Type B pancreatic cell (in vitro differentiated cells): ENCODE data around the gene TENM4. TPM values are rescaled to one million over a fixed set of nuclear protein-coding genes. Genes with fewer than 3 reads are reported as not detected.

ENCODE experiments used
- DNase-seq: peaks from one replicate; pipeline ENCODE4 v3.0.0; 2021; ENCODE audit warnings: mixed read lengths; ENCODE audit not compliant: unreplicated experiment; ENCODE audit errors: extremely low spot score
- H3K27ac Mint-ChIP-seq: 2 replicates; pipeline ENCODE4 v1.8.0; 2021; ENCODE audit warnings: mild to moderate bottlenecking, mixed read lengths
- H3K27me3 Mint-ChIP-seq: 2 replicates; pipeline ENCODE4 v1.8.0; 2021; ENCODE audit warnings: mixed read lengths
- H3K36me3 Mint-ChIP-seq: 2 replicates; pipeline ENCODE4 v1.8.0; 2021; ENCODE audit warnings: mixed read lengths
- H3K4me1 Mint-ChIP-seq: one replicate; pipeline ENCODE4 v1.8.0; 2021; ENCODE audit warnings: mixed read lengths; ENCODE audit not compliant: unreplicated experiment
- H3K4me3 Mint-ChIP-seq: 2 replicates; pipeline ENCODE4 v1.8.0; 2021; ENCODE audit warnings: mild to moderate bottlenecking, mixed read lengths
- H3K9me3 Mint-ChIP-seq: 2 replicates; pipeline ENCODE4 v1.8.0; 2021; ENCODE audit warnings: mixed read lengths
- CTCF ChIP-seq: fragments of 200-600 bp; sonication (generic); conservative IDR thresholded peaks from 2 replicates; pipeline ENCODE4 v1.5.0; 2021; ENCODE audit warnings: antibody characterized with exemption, mild to moderate bottlenecking
- microRNA-seq: library from miRNA; unstranded; fragments of <30 nt; microRNA quantifications from one replicate; pipeline ENCODE4, GENCODE V29; 2020
- total RNA-seq: library from RNA; stranded (reverse); gene quantifications from 2 replicates; pipeline ENCODE4 v1.2.1, GENCODE V29; 2021; ENCODE audit warnings: low replicate concordance

Gene TENM4
- total RNA-seq, 1 donor from 2014 or later: 156 TPM

DNA sequence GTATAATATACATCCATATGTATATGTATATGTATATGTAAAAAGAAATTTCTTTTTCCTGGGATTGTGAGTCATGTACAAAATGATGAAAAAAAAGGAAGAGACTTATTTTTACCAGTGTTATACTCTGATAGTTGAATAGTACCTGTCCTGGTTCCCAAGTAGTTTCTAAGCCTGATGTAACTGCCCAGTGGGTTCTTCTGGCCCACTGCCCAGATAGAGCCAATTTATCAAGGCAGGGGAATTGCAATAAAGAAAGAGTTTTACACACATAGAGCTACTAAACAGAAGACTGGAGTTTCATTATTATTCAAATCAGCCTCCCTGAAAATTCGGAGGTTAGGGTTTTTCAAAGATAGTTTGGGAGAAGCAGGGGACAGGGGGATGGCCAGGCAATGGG is 837.0 kb downstream of the TENM4 start:
- Mint-ChIP-seq H3K4me1 (no peaks in the 10 kb centered on the region), H3K4me3 (no peak overlapping the region), H3K27ac (no peak overlapping the region), H3K36me3 (no peaks in the 10 kb centered on the region), H3K9me3 (no peaks in the 10 kb centered on the region), H3K27me3 (peaks cover 10% of the 10 kb centered on the region)
- TF ChIP-seq CTCF: no peak
- DNase-seq: no peak

Small RNAs within 50 kb of the gene (microRNA-seq; reads per million reads assigned to microRNA genes)
- gene MIR5579 (1.1 reads per million), gene MIR708 (1,805 reads per million, percentile 86 among the genes with 10 or more reads in this experiment)
